ENCODE results near the gene SLC44A1.

SLC44A1 gene

GRCh38 chr9:105305856-105306255 lies 61.4 kb downstream of the SLC44A1 start:
- Histone ChIP-seq H2AFZ (ENCODE audit: low read length) (no peak overlapping the region), H3K9me3 (ENCODE audit: low read length) (no peaks in the 10 kb centered on the region), H3F3A (ENCODE audit: insufficient read depth, low read length) (no peaks in the 10 kb centered on the region), H3K36me3 (ENCODE audit: insufficient read depth, low read length) (peaks cover 33% of the 10 kb centered on the region), H3K79me2 (ENCODE audit: insufficient read depth, low read length) (no peaks in the 10 kb centered on the region), H3K27ac (ENCODE audit: low read depth, low read length, poor library complexity, severe bottlenecking) (no peak overlapping the region), H3K9me2 (ENCODE audit: low read depth, low read length) (no peaks in the 10 kb centered on the region), H3K4me3 (ENCODE audit: low read depth, low read length, poor library complexity, severe bottlenecking) (no peak overlapping the region), H3K27me3 (ENCODE audit: insufficient read depth, low read length) (no peaks in the 10 kb centered on the region), H3K9ac (ENCODE audit: low read length) (no peak overlapping the region), H3K4me2 (ENCODE audit: low read length) (no peak overlapping the region), H4K20me1 (ENCODE audit: insufficient read depth, low read length) (no peaks in the 10 kb centered on the region), H3K4me1 (ENCODE audit: insufficient read depth, low read length, severe bottlenecking) (peaks cover 19% of the 10 kb centered on the region)
- TF ChIP-seq CTCF (IDR thresholded peaks at IDR 0.05; ENCODE audit: low read length) (no peak), EZH2 (IDR thresholded peaks at IDR 0.05; ENCODE audit: borderline replicate concordance, low read length) (no peak)

- H3K27ac ChIP-seq (ENCODE audit: low read depth, low read length, poor library complexity, severe bottlenecking): no peak overlapping the region
- H3F3A ChIP-seq (ENCODE audit: insufficient read depth, low read length): no peaks in the 10 kb centered on the region
- peaks cover 19% of the 10 kb centered on the region for H3K4me1 ChIP-seq (ENCODE audit: insufficient read depth, low read length, severe bottlenecking)
- no peak overlapping the region for H3K4me2 ChIP-seq (ENCODE audit: low read length)
- no peaks in the 10 kb centered on the region for H3K27me3 ChIP-seq (ENCODE audit: insufficient read depth, low read length)
- no peaks in the 10 kb centered on the region for H3K9me3 ChIP-seq (ENCODE audit: low read length)
- H4K20me1 ChIP-seq (ENCODE audit: insufficient read depth, low read length): no peaks in the 10 kb centered on the region
- no peak overlapping the region for H2AFZ ChIP-seq (ENCODE audit: low read length)
- H3K9me2 ChIP-seq (ENCODE audit: low read depth, low read length): no peaks in the 10 kb centered on the region
- H3K4me3 ChIP-seq (ENCODE audit: low read depth, low read length, poor library complexity, severe bottlenecking): no peak overlapping the region
- no peaks in the 10 kb centered on the region for H3K79me2 ChIP-seq (ENCODE audit: insufficient read depth, low read length)
- no peak overlapping the region for H3K9ac ChIP-seq (ENCODE audit: low read length)
- peaks cover 40% of the 10 kb centered on the region for H3K36me3 ChIP-seq (ENCODE audit: insufficient read depth, low read length)
- TF ChIP-seq EZH2 (IDR thresholded peaks at IDR 0.05; ENCODE audit: borderline replicate concordance, low read length): no peak
- TF ChIP-seq CTCF (IDR thresholded peaks at IDR 0.05; ENCODE audit: low read length): no peak
Observed at GRCh38 chr9:105306351-105307140, 62.1 kb downstream of the SLC44A1 start.

- no peaks in the 10 kb centered on the region for H4K20me1 ChIP-seq (ENCODE audit: insufficient read depth, low read length)
- H3K36me3 ChIP-seq (ENCODE audit: insufficient read depth, low read length): peaks cover 40% of the 10 kb centered on the region
- no peak overlapping the region for H3K27ac ChIP-seq (ENCODE audit: low read depth, low read length, poor library complexity, severe bottlenecking)
- H3F3A ChIP-seq (ENCODE audit: insufficient read depth, low read length): no peaks in the 10 kb centered on the region
- no peaks in the 10 kb centered on the region for H3K27me3 ChIP-seq (ENCODE audit: insufficient read depth, low read length)
- no peak overlapping the region for H3K4me3 ChIP-seq (ENCODE audit: low read depth, low read length, poor library complexity, severe bottlenecking)
- no peaks in the 10 kb centered on the region for H3K9me2 ChIP-seq (ENCODE audit: low read depth, low read length)
- peaks cover 19% of the 10 kb centered on the region for H3K4me1 ChIP-seq (ENCODE audit: insufficient read depth, low read length, severe bottlenecking)
- no peak overlapping the region for H3K4me2 ChIP-seq (ENCODE audit: low read length)
- H2AFZ ChIP-seq (ENCODE audit: low read length): no peak overlapping the region
- H3K9me3 ChIP-seq (ENCODE audit: low read length): no peaks in the 10 kb centered on the region
- no peak overlapping the region for H3K9ac ChIP-seq (ENCODE audit: low read length)
- H3K79me2 ChIP-seq (ENCODE audit: insufficient read depth, low read length): no peaks in the 10 kb centered on the region
- TF ChIP-seq EZH2 (IDR thresholded peaks at IDR 0.05; ENCODE audit: borderline replicate concordance, low read length): no peak
- TF ChIP-seq CTCF (IDR thresholded peaks at IDR 0.05; ENCODE audit: low read length): no peak
Observed at GRCh38 chr9:105307591-105308130, 63.2 kb downstream of the SLC44A1 start.

Data from OCI-LY1 (cell line).